WERI-Rb-1 (cell line): ENCODE results near the gene EYS.

ENCODE experiments used
- DNase-seq: peaks from one replicate; pipeline ENCODE4 v3.0.0-alpha.2; 2020
- H3K27ac ChIP-seq: fragments of 250-450 bp; sonication (Bioruptor Pico); 2 replicates; pipeline ENCODE4 v1.5.1; 2020; ENCODE audit warnings: mild to moderate bottlenecking, moderate library complexity
- H3K27me3 ChIP-seq: fragments of 250-450 bp; sonication (Bioruptor Pico); 2 replicates; pipeline ENCODE4 v1.5.1; 2021; ENCODE audit warnings: mild to moderate bottlenecking, low read depth, moderate library complexity; ENCODE audit not compliant: insufficient read depth, severe bottlenecking
- H3K36me3 ChIP-seq: fragments of 250-450 bp; sonication (Bioruptor Pico); 2 replicates; pipeline ENCODE4 v1.5.1; 2020; ENCODE audit warnings: mild to moderate bottlenecking, moderate library complexity
- H3K4me3 ChIP-seq: 2 replicates; pipeline ENCODE4 v1.5.1; 2011; ENCODE audit warnings: low read depth, mild to moderate bottlenecking, control low read depth, low read length
- H3K9me3 ChIP-seq: fragments of 250-450 bp; sonication (Bioruptor Pico); 2 replicates; pipeline ENCODE4 v1.5.1; 2021; ENCODE audit warnings: mild to moderate bottlenecking, moderate library complexity; ENCODE audit not compliant: severe bottlenecking
- CTCF ChIP-seq: IDR thresholded peaks from 2 replicates; pipeline ENCODE4 v1.5.1; 2011; ENCODE audit warnings: low read depth, mild to moderate bottlenecking, control low read depth, inconsistent platforms, low read length

EYS gene

DNA sequence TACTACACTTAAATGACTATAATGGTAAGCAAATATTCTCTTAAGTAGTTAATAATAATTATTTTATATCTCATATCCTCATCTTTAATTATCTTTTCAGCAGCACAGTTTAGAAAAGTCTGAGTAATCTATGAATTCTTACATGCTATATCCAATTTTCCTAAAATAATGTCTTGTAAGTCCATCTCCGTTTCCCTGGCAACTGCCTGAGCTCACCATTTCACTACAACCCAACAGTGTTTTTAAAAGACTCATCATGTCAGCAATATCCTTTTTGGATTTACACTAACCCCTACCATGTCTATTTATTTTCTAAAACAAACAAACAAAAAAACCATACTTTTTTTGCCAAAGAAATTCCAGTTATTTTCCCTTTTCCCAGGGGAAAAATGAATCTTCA lies 859.6 kb downstream of the EYS start:
- no peak overlapping the region for H3K4me3 ChIP-seq
- H3K9me3 ChIP-seq: no peaks in the 10 kb centered on the region
- H3K27ac ChIP-seq: no peak overlapping the region
- no peaks in the 10 kb centered on the region for H3K27me3 ChIP-seq
- no peaks in the 10 kb centered on the region for H3K36me3 ChIP-seq
- no peak for DNase-seq
- TF ChIP-seq CTCF: no peak

DNA sequence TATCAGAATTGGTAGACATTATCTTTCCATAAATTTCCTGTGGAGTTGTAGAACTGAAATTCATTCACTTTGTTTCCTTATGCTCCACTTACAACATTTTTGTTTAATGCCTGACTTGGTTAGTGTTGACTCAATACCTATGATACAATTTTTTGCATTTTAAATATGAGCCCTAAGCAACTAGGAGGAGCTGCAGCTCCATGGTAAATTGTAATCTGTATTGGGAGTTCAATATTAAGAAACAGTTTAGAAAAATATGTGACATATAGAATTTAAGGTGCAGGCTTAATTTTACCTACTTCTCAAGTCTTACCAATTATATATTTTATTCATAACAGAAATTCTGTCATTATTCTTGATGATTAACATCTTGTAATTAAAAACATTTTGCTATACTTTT lies 868.3 kb downstream of the EYS start:
- no peak for DNase-seq
- no peaks in the 10 kb centered on the region for H3K27me3 ChIP-seq
- no peak overlapping the region for H3K4me3 ChIP-seq
- no peaks in the 10 kb centered on the region for H3K36me3 ChIP-seq
- TF ChIP-seq CTCF: no peak
- no peak overlapping the region for H3K27ac ChIP-seq
- H3K9me3 ChIP-seq: no peaks in the 10 kb centered on the region

- H3K27ac ChIP-seq: no peak overlapping the region
- no peaks in the 10 kb centered on the region for H3K9me3 ChIP-seq
- H3K27me3 ChIP-seq: no peaks in the 10 kb centered on the region
These were observed 875.3 kb downstream of the EYS start for GRCh38 chr6:64831680-64832079.

DNA sequence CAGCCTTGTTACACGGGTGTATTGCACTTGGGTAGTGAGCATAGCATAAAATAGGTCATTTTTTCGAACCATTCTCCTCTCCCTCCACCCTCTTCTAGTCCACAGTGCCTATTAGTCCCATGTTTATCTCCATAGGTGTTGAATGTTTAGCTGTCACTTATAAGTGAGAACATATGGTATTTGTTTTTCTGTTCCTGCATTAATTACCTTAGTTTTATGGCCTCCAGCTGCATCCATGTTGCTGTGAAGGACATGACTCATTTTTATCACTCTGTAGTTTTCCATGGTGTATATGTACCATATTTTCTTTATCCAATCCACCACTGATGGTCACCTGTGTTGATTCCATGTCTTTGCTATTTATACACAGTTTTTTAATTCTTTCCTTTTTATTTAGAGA lies 889.5 kb downstream of the EYS start:
- Histone ChIP-seq H3K9me3 (no peaks in the 10 kb centered on the region), H3K4me3 (no peak overlapping the region), H3K27me3 (no peaks in the 10 kb centered on the region), H3K27ac (no peak overlapping the region), H3K36me3 (no peaks in the 10 kb centered on the region)
- DNase-seq: no peak
- TF ChIP-seq CTCF: no peak

More at GRCh38 chr6:64831680-64832079, 875.3 kb downstream of the EYS start:
- no peak for TF ChIP-seq CTCF
- H3K36me3 ChIP-seq: no peaks in the 10 kb centered on the region
- H3K4me3 ChIP-seq: no peak overlapping the region
- no peak for DNase-seq

DNA sequence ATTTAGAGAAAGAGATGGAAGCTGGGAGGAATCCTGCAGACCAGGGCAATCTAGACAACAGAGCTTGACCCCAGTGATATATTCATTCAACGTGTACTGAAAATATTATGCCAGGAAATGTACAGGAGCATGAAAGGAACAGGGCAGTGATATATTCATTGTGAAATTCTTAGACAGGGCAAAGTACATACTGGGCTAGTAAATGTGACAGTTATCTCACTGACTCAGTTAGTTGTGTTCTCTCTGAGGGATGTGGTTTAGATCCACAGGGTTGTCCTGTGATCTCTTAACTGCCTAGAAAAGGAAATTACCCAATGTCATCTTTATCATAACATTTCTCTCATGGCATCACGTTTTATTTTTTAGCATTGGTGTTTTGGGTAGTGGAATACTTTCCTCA lies 891.3 kb downstream of the EYS start:
- H3K36me3 ChIP-seq: no peaks in the 10 kb centered on the region
- no peaks in the 10 kb centered on the region for H3K9me3 ChIP-seq
- no peaks in the 10 kb centered on the region for H3K27me3 ChIP-seq
- no peak overlapping the region for H3K4me3 ChIP-seq
- DNase-seq: no peak
- H3K27ac ChIP-seq: no peak overlapping the region
- TF ChIP-seq CTCF: no peak

DNA sequence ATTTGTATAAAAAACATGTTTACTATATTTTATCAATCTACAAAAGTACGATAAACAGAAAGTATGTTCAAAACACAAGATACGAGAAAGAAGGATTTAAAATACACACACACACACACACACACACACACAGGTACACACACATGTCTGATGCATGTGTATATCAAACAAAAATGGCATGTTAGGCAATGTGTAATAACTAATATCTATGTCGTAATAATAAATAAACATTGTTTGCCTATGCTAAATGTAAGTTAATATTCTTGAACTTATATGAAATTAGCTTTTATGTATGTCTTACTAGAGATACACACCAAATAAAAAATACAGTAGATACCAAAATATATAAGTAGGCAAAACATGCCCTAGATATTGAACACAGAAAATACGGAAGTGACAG lies 894.9 kb downstream of the EYS start:
- Histone ChIP-seq H3K9me3 (no peaks in the 10 kb centered on the region), H3K36me3 (no peaks in the 10 kb centered on the region), H3K4me3 (no peak overlapping the region), H3K27me3 (no peaks in the 10 kb centered on the region), H3K27ac (no peak overlapping the region)
- no peak for DNase-seq
- TF ChIP-seq CTCF: no peak
